Fibroblast of skin of back (primary cell): ENCODE measurements around the gene B4GAT1.
"Not testable (repeated sequence)": the region's sequence is repeated elsewhere in the genome, so short reads cannot be mapped to it uniquely, and the experiment has no call there.

Experiments used
- DNase-seq: peaks from one replicate; pipeline ENCODE4 v3.0.0-alpha.2; 2013

B4GAT1 gene

DNA sequence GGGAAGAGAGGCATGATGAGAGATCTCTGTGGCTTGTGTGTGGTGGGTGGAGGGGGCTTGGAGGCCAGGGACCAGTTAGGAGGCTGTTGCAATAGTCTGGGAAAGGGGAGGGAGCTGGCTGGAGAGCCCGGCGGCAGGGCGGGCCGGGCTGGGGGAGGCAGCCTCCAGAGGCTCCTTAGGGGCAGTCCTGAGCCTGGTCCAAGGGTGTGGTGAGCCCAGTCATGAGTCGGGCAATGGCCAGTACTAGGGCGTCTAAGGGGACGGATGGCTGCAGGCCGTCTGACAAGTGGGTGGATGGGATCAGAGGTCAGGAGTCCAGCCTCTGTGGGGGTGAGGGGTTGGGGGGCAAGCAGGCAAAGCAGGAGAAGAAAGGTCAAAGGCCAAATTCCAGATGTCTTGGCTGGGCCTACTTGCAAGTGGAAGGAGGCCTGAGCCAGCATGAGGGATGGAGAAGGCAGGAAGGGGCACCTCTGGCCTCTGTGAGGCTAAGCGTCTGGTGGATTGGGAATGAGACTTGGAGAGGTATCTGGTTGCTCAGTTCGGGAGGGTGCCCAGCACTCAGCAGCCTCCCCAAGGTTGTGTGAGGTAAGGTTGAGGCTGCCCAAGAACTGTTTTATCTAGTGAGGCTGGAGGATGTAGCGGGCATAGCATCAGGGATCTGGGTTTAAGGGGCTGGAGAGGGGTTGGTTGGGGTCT is 24.5 kb downstream of the B4GAT1 start:
- DNase-seq = no peak

DNA sequence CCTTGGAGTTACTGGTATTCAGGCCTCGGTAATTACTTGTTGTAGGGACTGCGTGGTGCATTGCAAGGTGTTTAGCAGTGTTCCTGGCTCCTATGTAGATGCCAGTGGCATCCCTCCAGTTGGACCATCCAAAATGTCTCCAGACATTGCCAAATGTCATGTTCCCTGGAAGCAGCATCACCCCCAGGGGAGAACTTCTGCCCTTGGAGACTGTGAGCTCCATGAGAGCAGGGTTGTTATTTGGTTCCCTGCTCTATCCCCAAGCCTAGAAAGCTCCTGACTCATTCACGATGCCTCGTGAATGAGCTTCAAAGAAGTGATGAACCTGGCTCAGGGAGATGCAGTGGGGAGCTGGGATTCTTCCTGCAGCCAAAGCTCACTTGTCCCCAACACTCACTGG is 25.8 kb downstream of the B4GAT1 start:
- DNase-seq = no peak

DNA sequence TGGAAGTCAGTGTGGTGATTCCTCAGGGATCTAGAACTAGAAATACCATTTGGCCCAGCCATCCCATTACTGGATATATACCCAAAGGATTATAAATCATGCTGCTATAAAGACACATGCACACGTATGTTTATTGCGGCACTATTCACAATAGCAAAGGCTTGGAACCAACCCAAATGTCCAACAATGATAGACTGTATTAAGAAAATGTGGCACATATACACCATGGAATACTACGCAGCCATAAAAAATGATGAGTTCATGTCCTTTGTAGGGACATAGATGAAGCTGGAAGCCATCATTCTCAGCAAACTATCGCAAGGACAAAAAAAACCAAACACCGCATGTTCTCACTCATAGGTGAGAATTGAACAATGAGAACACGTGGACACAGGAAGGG is 26.7 kb downstream of the B4GAT1 start:
- not testable (repeated sequence) for DNase-seq

DNA sequence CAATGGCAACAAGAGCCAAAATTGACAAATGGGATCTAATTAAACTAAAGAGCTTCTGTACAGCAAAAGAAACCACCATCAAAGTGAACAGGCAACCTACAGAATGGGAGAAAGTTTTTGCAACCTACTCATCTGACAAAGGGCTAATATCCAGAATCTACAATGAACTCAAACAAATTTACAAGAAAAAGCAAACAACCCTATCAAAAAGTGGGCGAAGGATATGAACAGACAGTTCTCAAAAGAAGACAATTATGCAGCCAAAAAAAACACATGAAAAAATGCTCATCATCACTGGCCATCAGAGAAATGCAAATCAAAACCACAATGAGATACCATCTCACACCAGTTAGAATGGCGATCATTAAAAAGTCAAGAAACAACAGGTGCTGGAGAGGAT is 27.1 kb downstream of the B4GAT1 start:
- not testable (repeated sequence) for DNase-seq

DNA sequence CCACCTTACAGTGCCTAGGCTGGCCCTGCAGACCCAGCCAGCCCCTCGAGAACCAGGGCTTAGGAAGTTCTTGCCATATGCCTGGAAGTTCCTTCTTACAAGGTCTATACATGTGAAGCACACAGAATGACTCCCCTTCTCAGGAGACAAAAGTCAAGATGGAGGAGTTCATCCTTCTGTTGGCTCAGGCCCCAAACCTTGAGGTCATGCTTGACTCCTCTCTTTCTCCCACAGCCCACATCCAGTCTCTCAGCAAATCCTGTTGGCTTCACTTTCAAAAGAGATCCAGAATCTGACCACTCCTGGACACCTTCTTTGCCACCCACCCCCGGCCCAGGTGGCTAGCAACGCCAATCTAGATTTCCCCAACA is 28.8 kb downstream of the B4GAT1 start:
- no peak for DNase-seq

DNA sequence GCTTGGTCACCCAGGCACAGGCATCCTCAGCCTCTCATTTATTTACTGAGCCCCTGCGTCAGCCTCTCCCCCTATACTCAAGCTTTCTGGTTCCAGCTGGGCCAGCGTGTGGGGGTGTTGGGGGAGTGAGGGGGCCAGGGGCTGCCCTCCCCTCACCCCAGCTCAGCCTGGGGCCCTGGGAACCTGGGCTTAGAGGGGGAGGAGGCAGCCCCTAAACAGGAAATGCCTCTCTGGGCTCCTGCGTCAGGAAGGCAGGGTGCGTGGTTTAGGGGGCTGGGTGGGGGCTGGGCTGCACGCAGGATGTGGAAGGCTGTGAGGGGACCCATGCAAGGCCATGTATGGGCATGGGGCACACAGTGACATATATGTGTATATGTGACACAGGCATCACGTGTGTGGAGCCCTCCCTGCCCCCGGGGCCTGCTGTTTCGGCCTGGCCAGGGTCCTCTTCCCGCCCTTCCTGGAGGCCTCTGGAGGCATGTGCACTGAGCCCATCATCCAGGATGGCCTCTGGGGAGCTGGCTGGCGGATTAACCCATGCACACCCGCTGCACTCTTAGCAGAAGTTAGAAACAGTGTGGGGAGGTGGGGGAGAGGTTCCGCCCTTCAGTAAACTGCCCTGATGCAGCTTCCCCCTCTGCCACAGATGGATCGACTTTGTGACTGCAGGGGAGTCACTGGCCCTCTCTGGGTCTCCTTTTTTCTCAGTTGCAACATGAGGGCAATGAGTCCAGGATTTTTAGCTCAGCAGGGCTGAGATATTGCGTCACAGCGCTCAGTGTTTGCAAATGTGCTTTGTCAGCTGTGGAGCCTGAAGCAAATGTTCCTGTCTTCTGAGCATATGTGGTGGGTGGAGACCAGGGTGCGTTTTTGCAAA is 29.5 kb downstream of the B4GAT1 start:
- peak; percentile 78 for DNase-seq

DNA sequence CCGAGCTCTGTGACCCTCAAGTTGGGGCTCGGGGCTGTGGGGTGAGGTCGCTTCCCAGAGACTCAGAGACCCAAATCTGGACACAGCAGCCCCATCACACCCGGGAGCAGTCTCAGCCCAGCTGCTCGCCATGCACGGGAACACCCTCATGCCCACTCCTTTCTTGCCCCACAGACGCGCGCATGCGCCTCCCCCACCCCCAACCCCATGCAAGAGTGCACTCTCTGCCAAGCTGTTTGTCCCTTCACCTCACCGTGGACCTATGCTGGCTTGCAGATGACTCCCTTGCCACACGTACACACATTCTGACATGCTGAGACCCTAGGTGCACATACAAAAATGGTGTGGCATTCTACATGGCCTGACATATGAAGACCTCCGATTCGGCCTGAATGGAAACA is 30.1 kb downstream of the B4GAT1 start:
- peak; percentile 82 for DNase-seq

DNA sequence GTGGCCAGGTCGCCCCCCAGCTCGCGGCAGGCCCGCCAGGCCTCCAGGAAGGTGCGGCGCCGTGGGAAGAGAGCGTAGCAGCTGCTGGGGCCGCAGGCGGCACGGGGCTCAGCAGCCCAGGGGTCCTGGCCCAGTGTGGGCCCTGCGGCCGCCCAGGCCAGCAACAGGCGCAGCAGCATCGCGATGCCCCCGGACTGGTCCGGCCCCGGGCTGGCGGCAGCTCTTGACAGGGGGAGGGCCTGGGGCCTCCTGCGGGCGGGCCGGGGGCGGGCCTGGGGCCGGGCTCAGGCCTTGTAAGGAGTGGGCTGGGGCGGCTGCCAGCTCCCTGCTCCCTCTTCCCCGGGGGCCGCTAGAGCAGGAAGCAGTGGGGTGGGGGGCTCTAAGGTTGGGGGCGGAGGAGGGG is 30.6 kb downstream of the B4GAT1 start, which contains the start of gene CD248:
Gene CD248, minus strand, starts transcription at position 196 of the 403 bp plus-strand sequence. Its CDS starts 17 bp downstream, at position 179.
- peak; percentile 92 for DNase-seq

DNA sequence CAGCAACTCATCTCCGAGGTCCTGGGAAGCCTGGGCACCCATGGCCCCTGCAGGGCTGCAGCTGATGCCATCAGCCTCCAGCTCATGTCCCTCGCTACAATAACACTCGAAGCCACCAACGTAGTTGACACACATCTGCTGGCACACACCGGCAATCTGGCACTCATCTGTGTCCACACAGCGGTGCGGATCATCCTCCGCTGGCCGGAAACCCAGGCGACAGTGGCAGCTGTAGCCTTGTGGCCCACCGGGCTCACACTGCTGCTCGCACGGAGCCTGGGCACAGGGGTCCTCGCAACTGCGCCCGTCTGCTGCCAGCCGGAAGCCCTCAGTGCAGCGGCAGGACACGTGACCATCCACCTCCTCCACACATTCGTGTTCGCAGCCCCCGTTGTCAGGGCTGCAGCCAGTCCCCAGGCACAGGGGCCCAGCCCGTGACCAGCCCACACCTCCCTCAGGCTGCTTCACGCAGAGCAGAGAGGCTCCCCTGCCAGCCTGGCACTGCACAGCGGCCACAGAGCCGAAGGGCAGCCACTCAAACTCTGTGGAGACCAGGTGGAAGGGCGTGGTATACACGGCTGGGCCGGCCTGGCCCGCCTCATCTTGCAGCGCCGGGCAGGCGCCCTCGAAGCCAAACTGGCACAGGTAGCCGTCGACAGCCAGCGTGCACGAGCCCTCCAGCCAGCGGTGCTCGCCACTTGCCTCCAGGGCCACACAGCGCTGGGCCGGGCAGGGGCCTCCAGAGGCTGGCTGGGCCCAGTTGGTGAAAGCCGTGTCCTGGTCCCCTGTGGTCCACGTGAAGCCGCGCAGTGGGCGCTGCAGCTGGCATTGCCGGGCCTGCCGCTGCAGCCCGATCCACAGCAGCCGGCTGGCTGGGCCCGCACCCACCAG is 31.3 kb downstream of the B4GAT1 start:
- DNase-seq = peak; percentile 32

DNA sequence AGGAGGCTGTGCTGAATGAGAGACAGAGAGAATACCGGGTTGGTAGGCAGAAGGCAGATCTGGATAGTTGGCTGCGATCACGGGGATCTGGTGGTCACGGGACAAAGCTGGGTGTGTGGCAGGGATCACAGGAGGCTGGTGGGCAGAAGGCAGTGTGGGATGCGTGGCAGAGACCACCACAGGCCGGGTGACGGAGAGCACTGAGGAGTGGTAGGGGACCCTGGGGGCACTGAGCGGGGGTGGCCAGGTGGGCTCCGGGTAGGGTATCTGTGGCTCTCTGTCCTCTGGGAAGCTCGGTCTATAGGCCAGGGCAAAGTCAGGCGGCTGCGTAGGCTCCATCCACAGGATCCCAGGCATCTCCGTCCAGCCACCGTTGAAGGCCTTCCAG is 31.9 kb downstream of the B4GAT1 start:
- DNase-seq = no peak

DNA sequence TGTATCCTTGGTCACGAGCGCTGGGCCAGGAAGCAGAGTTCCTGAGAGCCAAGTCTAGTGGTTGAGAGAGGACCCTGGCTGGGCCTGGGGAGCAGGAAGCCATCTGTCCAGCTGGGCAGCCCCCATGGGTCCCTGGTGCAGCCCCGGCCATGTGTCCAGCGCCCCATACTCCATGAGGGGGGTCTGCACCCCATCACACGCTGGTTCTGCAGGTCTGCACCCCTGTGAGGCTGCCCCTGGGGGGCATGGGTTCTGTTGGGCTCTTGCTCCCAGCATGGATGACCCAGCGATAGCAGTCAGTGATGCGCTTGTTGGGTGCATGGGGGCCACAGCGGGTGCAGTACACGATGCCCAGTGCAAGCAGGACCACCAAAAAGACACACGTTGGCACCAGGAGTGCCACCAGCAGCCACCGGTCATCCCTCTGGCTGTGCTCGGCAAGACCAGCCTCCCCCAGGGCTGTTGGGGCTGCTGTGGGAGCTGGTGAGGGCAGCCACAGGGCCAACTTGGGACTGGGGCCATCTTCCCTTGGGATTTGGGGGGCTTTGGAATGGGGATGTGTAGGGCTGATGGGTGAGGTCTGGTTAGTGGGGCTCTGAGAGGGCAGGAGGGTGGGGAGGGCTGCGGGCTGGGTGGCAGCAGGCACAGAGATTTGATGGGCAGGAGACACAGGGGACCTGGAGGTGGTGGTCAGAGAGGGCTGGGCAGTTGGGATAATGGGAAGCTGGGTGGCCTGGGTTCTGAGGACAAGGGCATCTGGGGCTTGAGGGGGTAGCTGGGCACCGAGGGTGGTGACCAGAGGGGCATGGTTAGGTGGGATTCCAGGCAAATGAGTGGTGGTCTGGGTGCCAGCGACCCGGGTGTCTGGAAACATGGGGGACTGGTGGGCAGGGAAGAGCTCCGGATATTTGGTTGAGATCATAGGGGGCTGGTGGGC is 32.6 kb downstream of the B4GAT1 start:
- no peak for DNase-seq

DNA sequence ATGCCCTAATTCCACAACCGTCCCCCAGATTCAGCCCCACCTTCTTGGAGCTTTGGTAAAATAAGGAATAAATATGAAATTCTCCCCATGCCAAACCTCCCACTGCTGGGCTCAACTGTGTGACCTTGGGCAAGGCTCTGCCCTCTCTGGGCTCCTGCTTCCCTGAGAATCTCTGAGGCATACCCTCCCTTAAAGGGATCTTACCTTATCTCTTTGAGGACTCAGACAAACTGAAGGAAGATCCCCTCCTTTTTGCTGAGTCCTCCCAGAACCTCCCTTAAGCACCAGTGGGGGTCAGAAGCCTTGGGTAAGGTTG is 33.3 kb downstream of the B4GAT1 start:
- DNase-seq = no peak

DNA sequence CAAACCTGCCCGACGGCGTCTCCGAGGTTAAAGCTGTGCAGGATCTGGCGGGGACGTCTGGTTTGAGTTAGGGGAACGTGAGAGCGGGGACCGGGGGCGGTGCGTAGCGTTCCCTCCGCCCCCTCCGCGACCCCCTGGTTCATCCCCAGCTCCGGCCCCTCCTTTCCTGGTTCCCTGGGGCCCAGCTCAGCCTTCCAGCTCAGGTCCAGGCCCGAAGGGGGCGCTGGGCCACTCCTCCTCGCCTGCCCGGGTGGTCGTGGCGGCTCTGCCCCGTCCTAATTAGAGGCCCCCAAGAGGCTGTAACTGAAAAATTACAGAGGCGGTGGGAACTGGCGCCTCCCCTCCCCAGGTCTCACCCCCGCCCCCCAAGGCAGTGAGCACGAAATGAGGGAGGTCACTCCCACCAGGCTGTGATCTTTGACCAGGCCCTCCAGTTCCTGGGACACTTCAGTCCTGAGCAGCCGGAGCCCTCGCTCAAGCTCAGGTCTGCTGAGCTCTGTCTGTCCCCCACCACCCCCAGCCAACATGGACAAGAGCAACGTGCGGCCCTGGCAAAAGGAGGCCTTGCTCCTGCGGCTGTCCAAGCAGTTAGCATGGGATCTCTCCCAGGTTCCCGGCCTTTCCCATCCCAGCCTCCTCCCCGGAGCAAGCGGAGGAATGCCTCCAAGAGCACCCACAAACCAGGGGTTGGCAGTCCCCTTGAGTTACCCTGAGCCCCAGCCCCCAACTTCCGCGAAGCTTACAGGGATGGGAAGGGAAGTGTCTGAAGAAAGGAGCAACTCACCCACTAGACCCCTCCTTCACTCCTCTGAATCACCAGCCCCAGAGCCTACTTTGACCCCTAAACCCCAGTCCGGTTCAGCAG is 33.9 kb downstream of the B4GAT1 start:
- DNase-seq = peak; percentile 50

DNA sequence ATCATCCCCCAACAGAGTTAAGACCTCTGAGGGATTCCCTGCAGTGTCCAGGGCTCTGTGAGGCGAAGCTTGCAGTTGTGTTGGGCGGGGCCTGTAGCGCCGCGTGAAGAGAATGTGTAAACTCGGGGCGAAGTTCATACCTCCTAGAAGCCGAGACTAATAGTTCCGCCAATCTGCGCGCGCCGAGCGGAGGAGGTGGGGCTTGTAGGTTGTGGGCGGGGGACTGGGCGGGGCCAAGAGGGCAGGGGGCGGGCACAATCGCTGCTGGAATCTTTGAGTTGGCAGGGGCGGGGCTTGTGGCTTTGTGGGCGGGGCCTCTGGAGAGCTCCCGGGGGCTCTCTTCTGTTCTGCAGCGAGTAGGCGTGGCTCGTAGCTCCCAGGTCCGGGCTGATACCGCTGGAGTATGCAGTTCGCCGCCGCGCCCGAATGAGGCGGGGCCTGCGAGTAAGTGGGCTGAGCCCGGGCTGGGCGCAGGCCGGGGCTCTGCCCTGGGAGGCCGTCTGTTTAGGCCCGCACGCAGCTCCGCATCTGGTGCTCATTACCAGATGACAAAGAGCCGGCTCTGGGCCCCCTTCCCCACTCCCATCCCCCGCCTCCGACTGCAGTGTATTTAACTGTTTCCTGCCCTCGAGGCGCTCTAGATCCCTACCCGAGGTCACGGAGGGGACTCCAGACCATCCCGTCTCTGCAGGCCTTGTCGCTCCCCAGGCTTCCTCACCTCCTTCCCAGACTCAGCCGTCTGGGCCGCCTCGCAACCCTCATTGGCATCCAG is 34.7 kb downstream of the B4GAT1 start:
- peak; percentile 99 for DNase-seq

DNA sequence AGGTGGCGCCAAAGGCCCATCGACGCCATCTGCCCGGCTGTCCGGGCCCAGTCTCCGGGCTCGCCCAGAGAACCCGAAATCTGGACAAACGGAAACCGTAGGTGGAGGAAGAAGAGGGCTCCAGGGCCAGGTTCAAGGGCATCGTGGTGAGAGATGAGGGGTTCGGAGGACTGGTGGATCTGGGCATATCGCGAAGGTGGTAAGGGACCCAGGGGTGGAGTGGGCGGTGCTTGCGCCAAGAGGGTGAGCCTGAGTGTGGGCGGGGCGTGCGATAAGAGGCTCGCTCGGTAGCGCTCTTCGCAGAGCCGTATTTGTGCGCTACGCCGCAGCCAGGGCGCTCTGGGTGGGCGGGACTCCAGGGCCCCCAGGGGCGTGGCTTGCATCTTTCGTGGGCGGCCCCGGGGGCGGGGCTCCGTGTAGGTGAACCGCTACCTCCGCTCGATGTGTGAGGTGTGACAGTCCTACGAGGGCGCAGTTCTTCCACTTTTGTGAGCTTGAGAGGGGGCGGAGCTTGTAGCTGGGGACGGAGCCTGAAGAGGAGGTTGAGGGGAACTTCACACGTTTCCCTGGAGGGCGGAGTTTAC is 35.4 kb downstream of the B4GAT1 start:
- peak; percentile 90 for DNase-seq

DNA sequence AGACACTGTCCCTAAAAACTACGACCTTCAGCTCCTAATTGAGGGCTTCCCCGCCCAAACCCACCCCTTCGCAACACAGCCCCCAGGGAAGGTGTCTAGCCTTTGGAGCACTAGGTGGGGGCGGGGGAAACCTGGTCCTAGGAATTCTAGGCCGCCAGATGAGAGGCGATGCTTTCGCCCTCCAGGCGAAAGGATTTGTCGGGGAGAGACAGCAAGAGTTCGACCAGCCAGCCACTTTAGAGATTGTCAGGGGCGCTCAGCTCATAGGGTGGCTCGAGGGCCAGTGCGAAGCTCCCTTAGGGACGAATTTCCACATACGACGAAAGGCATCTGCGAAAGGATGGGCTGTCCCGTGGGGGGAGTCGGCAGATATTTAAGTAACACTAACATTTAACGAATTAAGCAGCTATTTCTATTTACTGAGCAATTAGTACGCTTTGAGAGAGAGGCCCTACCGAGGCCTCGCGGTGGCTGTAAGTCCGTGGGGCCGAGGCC is 35.9 kb downstream of the B4GAT1 start:
- DNase-seq = no peak

DNA sequence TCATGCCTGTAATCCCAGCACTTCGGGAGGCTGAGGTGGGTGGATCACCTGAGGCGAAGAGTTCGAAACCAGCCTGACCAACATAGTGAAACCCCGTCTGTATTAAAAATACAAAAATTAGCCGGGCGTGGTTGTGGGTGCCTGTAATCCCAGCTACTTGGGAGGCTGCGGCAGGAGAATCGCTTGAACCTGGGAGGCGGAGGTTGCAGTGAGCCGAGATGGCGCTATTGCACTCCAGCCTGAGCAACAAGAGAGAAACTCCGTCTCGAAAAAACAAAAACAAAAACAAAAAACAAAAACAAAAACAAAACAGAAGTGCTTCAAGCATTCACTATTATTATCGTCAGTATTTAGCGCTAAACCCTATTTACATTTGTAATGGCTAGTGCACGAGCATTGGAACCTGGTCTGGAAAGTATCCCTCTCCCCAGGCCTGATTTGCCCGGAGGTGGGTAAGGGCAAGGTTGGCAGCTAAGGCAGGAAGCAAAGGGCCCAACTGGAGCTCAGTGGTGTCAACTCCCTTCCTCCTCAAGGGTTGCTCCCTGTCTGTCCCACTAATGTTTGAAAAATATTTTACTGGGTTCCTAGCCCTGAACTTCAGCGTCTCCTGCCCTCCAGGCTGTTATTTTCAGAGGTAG is 36.5 kb downstream of the B4GAT1 start:
- not testable (repeated sequence) for DNase-seq

DNA sequence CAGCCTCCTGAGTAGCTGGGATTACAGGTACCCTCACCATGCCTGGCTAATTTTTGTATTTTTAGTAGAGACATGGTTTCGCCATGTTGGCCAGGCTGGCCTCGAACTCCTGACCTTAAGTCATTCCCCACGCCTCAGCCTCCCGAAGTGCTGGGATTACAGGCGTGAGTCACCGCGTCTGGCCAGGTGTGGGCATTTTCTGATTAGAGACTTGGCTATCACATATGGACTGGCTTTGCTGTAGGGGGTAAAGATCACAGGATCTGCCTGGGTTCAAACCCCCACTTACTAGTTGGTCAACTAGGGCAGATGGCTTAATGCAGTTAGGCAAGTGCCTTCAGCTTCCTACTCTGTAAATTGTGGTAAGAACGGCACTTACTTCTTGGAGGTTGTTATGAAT is 37.1 kb downstream of the B4GAT1 start:
- DNase-seq = no peak

DNA sequence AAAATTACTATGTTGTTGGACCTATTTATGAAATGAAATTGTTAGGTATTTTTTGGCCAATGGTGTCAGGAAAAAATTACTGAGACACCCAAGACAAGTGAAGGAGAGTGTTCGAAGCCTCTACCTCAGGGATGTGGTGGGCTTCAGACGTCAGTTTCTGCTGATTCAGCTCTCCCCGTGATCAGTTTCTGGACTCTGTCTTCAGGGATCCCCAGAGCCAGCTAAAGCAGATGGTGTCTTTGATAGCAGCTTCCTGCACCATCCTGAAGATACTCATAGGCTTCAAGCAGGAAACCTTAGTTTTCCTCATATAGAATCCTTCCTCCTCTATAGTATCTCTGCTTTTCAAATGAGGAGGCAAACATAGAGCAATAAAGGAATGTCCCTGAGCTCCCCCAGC is 38.0 kb downstream of the B4GAT1 start:
- DNase-seq = no peak
